Measurements from ENCODE around the gene KIF3A. TPM values are rescaled to one million over a fixed set of nuclear protein-coding genes. Genes with fewer than 3 reads are reported as not detected.

KIF3A gene
- total RNA-seq, 1 experiment from 2014 or later, result 13.2 TPM

DNA sequence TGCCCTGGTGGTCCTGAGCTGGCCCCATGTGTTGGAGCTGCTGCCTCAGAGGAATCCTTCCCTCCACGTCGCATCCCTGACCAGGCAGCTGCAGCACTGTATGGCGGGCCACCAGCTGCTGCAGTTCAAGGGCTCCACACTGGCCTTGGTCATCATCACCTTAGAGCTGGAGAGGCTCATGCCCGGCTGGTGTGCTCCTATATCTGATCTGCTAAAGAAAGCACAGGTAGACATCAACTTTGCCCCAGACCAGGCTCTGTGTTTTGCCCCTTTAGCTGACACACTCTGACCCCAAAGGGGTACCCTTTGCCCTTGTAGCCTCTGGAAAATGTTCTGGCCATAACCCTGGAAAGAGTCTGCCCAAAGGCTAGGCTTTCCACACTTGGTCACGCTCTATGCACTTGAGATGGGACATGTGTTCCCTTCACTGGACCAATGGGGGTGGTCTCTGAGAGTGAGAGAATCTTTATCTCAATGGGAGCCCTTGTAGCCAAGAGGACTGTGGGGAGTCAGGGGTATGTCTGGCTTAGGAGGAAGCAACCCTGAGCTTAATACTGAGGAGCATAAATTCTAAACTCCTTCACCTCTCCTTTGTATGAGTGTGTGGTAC, 14.7 kb upstream of the KIF3A start:
- Histone ChIP-seq H2BK20ac (ENCODE audit: low read depth, low read length, poor library complexity, severe bottlenecking) (no peak overlapping the region), H2BK15ac (ENCODE audit: low read depth, low read length) (no peak overlapping the region), H3K79me2 (ENCODE audit: insufficient read depth, low read length) (no peaks in the 10 kb centered on the region), H4K20me1 (ENCODE audit: control insufficient read depth, insufficient read depth, insufficient read length) (no peaks in the 10 kb centered on the region), H2AK5ac (ENCODE audit: insufficient read length, low read length) (no peak overlapping the region), H3T11ph (ENCODE audit: low read length) (no peak overlapping the region), H3K79me1 (ENCODE audit: insufficient read depth, low read depth, low read length, poor library complexity, severe bottlenecking) (no peaks in the 10 kb centered on the region), H3K4me1 (ENCODE audit: insufficient read depth, low read length) (no peaks in the 10 kb centered on the region), H4K8ac (replicated peaks; ENCODE audit: insufficient read length, low read depth, low read length) (no peak overlapping the region), H3K27me3 (ENCODE audit: insufficient read depth, low read length) (peaks cover 14% of the 10 kb centered on the region; the same call in 1 of the 2 replicates), H3K14ac (ENCODE audit: insufficient read depth, low read length) (no peak overlapping the region), H4K91ac (ENCODE audit: insufficient read length, low read depth, low read length) (no peak overlapping the region), H2BK120ac (ENCODE audit: low read depth, low read length, poor library complexity, severe bottlenecking) (no peak overlapping the region), H3K27ac (ENCODE audit: insufficient read length, low read depth, low read length) (no peak overlapping the region), H3K4me2 (ENCODE audit: insufficient read depth, insufficient read length, low read length) (no peak overlapping the region), H3K9me3 (ENCODE audit: control insufficient read depth, low read depth, low read length) (no peaks in the 10 kb centered on the region), H3K56ac (ENCODE audit: insufficient read length, low read depth, low read length) (no peak overlapping the region), H2BK12ac (ENCODE audit: insufficient read length, low read depth, low read length) (no peak overlapping the region), H3K18ac (ENCODE audit: insufficient read length, low read depth, low read length) (no peak overlapping the region), H3K23me2 (ENCODE audit: insufficient read length, low read depth, low read length, poor library complexity, severe bottlenecking) (peaks cover 3% of the 10 kb centered on the region), H3K9ac (ENCODE audit: extremely low read depth, insufficient read length, low read length) (no peak overlapping the region), H3K4ac (ENCODE audit: low read depth, low read length) (no peak overlapping the region), H3K23ac (ENCODE audit: insufficient read length, low read depth, low read length) (no peak overlapping the region), H4K5ac (ENCODE audit: insufficient read length, low read depth, low read length) (no peak overlapping the region), H2BK5ac (ENCODE audit: insufficient read length, low read length) (no peak overlapping the region), H2AFZ (ENCODE audit: low read length) (no peak overlapping the region)
- peaks cover 21 to 30% of the 10 kb centered on the region in 2 experiments for H3K4me1 Mint-ChIP-seq
- H3K4me3 Mint-ChIP-seq, result no peak overlapping the region
- H3K36me3 Mint-ChIP-seq (ENCODE audit: insufficient read depth in 1 of 3, low read depth in 3 of 3), result no peaks in the 10 kb centered on the region
- H3K9me3 Mint-ChIP-seq, result peaks cover 0 to 3% of the 10 kb centered on the region in 2 experiments; a peak in 1 of 5 replicates
- WGBS (ENCODE audit: extremely low coverage, insufficient read length, low lambda C conversion rate), result no CpG with 5 or more reads among the region's 5 CpGs
- TF ChIP-seq, protein P1, sequence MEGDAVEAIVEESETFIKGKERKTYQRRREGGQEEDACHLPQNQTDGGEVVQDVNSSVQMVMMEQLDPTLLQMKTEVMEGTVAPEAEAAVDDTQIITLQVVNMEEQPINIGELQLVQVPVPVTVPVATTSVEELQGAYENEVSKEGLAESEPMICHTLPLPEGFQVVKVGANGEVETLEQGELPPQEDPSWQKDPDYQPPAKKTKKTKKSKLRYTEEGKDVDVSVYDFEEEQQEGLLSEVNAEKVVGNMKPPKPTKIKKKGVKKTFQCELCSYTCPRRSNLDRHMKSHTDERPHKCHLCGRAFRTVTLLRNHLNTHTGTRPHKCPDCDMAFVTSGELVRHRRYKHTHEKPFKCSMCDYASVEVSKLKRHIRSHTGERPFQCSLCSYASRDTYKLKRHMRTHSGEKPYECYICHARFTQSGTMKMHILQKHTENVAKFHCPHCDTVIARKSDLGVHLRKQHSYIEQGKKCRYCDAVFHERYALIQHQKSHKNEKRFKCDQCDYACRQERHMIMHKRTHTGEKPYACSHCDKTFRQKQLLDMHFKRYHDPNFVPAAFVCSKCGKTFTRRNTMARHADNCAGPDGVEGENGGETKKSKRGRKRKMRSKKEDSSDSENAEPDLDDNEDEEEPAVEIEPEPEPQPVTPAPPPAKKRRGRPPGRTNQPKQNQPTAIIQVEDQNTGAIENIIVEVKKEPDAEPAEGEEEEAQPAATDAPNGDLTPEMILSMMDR (conservative IDR thresholded peaks at IDR 0.05), result no peak
- H3K27me3 Mint-ChIP-seq (ENCODE audit: low read depth), result peaks cover 43% of the 10 kb centered on the region
- H3K27ac Mint-ChIP-seq, result no peak overlapping the region
- no peak for DNase-seq
